Progenitor cell of endocrine pancreas (in vitro differentiated cells): ENCODE measurements around the gene GLG1. TPM values are rescaled to one million over a fixed set of nuclear protein-coding genes. Genes with fewer than 3 reads are reported as not detected.

ENCODE experiments used
- DNase-seq: peaks from one replicate; pipeline ENCODE4 v3.0.0; 2021; ENCODE audit warnings: low spot score; ENCODE audit not compliant: unreplicated experiment
- H3K27ac Mint-ChIP-seq: 2 replicates; pipeline ENCODE4 v1.8.0; 2021; ENCODE audit warnings: mild to moderate bottlenecking, moderate library complexity, mixed read lengths
- H3K27me3 Mint-ChIP-seq: 2 replicates; pipeline ENCODE4 v1.8.0; 2021; ENCODE audit warnings: mixed read lengths
- H3K36me3 Mint-ChIP-seq: 2 replicates; pipeline ENCODE4 v1.8.0; 2022; ENCODE audit warnings: mixed read lengths; ENCODE audit not compliant: insufficient read depth
- H3K4me1 Mint-ChIP-seq: 2 replicates; pipeline ENCODE4 v1.8.0; 2021; ENCODE audit warnings: low read depth, mixed read lengths
- H3K4me3 Mint-ChIP-seq: 2 replicates; pipeline ENCODE4 v1.8.0; 2021; ENCODE audit warnings: low read depth, mild to moderate bottlenecking, moderate library complexity, mixed read lengths
- H3K9me3 Mint-ChIP-seq: 2 replicates; pipeline ENCODE4 v1.8.0; 2021; ENCODE audit warnings: low read depth, mixed read lengths
- CTCF ChIP-seq: fragments of 200-600 bp; sonication (generic); IDR thresholded peaks from one replicate; pipeline ENCODE4 v1.5.0; 2021; ENCODE audit warnings: antibody characterized with exemption, mild to moderate bottlenecking; ENCODE audit not compliant: unreplicated experiment
- total RNA-seq: library from RNA; stranded (reverse); gene quantifications from 2 replicates; pipeline ENCODE4 v1.2.1, GENCODE V29; 2021

The GLG1 gene
- total RNA-seq, 1 donor from 2014 or later, result 173 TPM

GRCh38 chr16:74574146-74574545 lies 32.8 kb downstream of the GLG1 start:
- Mint-ChIP-seq H3K4me3 (no peak overlapping the region), H3K27ac (no peak overlapping the region), H3K36me3 (no peaks in the 10 kb centered on the region), H3K27me3 (no peaks in the 10 kb centered on the region), H3K4me1 (peaks cover 27% of the 10 kb centered on the region), H3K9me3 (no peaks in the 10 kb centered on the region)
- TF ChIP-seq CTCF, result no peak
- no peak for DNase-seq

- Mint-ChIP-seq H3K27ac (no peak overlapping the region), H3K36me3 (no peaks in the 10 kb centered on the region), H3K27me3 (no peaks in the 10 kb centered on the region), H3K4me3 (no peak overlapping the region), H3K9me3 (no peaks in the 10 kb centered on the region), H3K4me1 (peaks cover 23% of the 10 kb centered on the region)
- DNase-seq, result no peak
- TF ChIP-seq CTCF, result no peak
Measured at GRCh38 chr16:74573622-74574021, 33.3 kb downstream of the GLG1 start.

GRCh38 chr16:74570412-74571301 lies 36.3 kb downstream of the GLG1 start:
- Mint-ChIP-seq H3K27ac (no peak overlapping the region), H3K4me3 (no peak overlapping the region), H3K36me3 (no peaks in the 10 kb centered on the region), H3K27me3 (no peaks in the 10 kb centered on the region), H3K9me3 (no peaks in the 10 kb centered on the region), H3K4me1 (peaks cover 17% of the 10 kb centered on the region)
- DNase-seq, result no peak
- TF ChIP-seq CTCF, result no peak

DNA sequence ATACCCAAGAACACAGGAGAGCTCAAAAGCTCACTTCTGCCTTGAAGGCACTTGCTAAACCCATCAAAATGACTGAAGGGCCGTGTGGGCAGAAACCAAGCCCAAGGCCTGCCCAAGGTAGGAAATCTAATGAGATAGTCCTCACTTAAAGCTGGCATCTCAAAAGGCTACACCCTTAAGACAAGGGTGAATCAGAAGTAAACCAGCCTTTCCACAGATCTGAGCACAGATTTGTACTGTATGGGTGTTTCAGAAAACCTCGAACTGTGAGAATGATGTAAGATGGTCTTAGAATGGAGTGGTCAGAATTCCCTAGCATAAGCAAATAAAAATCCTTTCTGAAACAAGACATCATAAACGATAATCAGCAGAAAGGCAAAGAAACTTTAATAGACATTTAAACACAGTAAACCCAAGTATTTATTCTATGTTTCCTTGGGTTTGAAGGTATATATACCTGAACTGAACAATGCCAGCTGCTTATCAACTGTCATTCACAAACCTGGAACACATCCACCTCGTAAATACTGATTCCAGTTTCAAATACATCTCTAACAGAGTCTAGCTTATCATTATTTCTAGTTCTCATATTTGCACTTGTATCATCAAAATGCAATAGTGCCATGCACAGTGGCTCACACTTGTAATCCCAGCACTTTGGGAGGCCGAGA lies 37.8 kb downstream of the GLG1 start:
- H3K27ac Mint-ChIP-seq, result no peak overlapping the region
- H3K9me3 Mint-ChIP-seq, result no peaks in the 10 kb centered on the region
- no peak for DNase-seq
- H3K36me3 Mint-ChIP-seq, result no peaks in the 10 kb centered on the region
- no peak overlapping the region for H3K4me3 Mint-ChIP-seq
- TF ChIP-seq CTCF, result no peak
- H3K4me1 Mint-ChIP-seq, result peaks cover 15% of the 10 kb centered on the region
- H3K27me3 Mint-ChIP-seq, result no peaks in the 10 kb centered on the region

GRCh38 chr16:74567901-74568300 lies 39.0 kb downstream of the GLG1 start:
- Mint-ChIP-seq H3K4me3 (no peak overlapping the region), H3K27ac (peak overlapping the region; percentile 29), H3K9me3 (no peaks in the 10 kb centered on the region), H3K36me3 (no peaks in the 10 kb centered on the region), H3K4me1 (peaks cover 13% of the 10 kb centered on the region), H3K27me3 (no peaks in the 10 kb centered on the region)
- DNase-seq, result no peak
- TF ChIP-seq CTCF, result no peak
